ENCODE measurements around the gene INSIG1.

INSIG1 gene

GRCh38 chr7:155355176-155355575 is 57.5 kb downstream of the INSIG1 start:
- Mint-ChIP-seq H3K4me3 (no peak overlapping the region), H3K27ac (no peak overlapping the region), H3K36me3 (ENCODE audit: low read depth) (no peaks in the 10 kb centered on the region), H3K9me3 (peaks cover 6% of the 10 kb centered on the region), H3K4me1 (ENCODE audit: low read depth) (no peaks in the 10 kb centered on the region), H3K27me3 (ENCODE audit: low read depth) (peaks cover 3% of the 10 kb centered on the region)
- no peak for DNase-seq (ENCODE audit: low spot score)

- peaks cover 5% of the 10 kb centered on the region for H3K27me3 Mint-ChIP-seq (ENCODE audit: low read depth)
- no peak overlapping the region for H3K4me3 Mint-ChIP-seq
- no peak overlapping the region for H3K27ac Mint-ChIP-seq
- no peaks in the 10 kb centered on the region for H3K36me3 Mint-ChIP-seq (ENCODE audit: low read depth)
- peaks cover 6% of the 10 kb centered on the region for H3K9me3 Mint-ChIP-seq
- DNase-seq (ENCODE audit: low spot score): no peak
- no peaks in the 10 kb centered on the region for H3K4me1 Mint-ChIP-seq (ENCODE audit: low read depth)
Observed at GRCh38 chr7:155355745-155356144, 58.1 kb downstream of the INSIG1 start.

- Mint-ChIP-seq H3K4me1 (ENCODE audit: low read depth) (no peaks in the 10 kb centered on the region), H3K36me3 (ENCODE audit: low read depth) (no peaks in the 10 kb centered on the region), H3K27ac (no peak overlapping the region), H3K4me3 (no peak overlapping the region), H3K27me3 (ENCODE audit: low read depth) (peaks cover 8% of the 10 kb centered on the region), H3K9me3 (peaks cover 6% of the 10 kb centered on the region)
- no peak for DNase-seq (ENCODE audit: low spot score)
Observed at GRCh38 chr7:155356323-155357105, 58.8 kb downstream of the INSIG1 start.

GRCh38 chr7:155357573-155358041 is 59.9 kb downstream of the INSIG1 start:
- no peak overlapping the region for H3K4me3 Mint-ChIP-seq
- H3K9me3 Mint-ChIP-seq: peaks cover 6% of the 10 kb centered on the region
- no peak overlapping the region for H3K27ac Mint-ChIP-seq
- H3K36me3 Mint-ChIP-seq (ENCODE audit: low read depth): no peaks in the 10 kb centered on the region
- no peaks in the 10 kb centered on the region for H3K4me1 Mint-ChIP-seq (ENCODE audit: low read depth)
- DNase-seq (ENCODE audit: low spot score): no peak
- H3K27me3 Mint-ChIP-seq (ENCODE audit: low read depth): peaks cover 8% of the 10 kb centered on the region

GRCh38 chr7:155358066-155358947 is 60.6 kb downstream of the INSIG1 start:
- Mint-ChIP-seq H3K9me3 (peaks cover 6% of the 10 kb centered on the region), H3K4me3 (no peak overlapping the region), H3K27ac (no peak overlapping the region), H3K4me1 (ENCODE audit: low read depth) (no peaks in the 10 kb centered on the region), H3K27me3 (ENCODE audit: low read depth) (peaks cover 8% of the 10 kb centered on the region), H3K36me3 (ENCODE audit: low read depth) (no peaks in the 10 kb centered on the region)
- DNase-seq (ENCODE audit: low spot score): no peak

GRCh38 chr7:155358948-155359712 is 61.5 kb downstream of the INSIG1 start:
- no peak for DNase-seq (ENCODE audit: low spot score)
- H3K27ac Mint-ChIP-seq: no peak overlapping the region
- H3K4me1 Mint-ChIP-seq (ENCODE audit: low read depth): no peaks in the 10 kb centered on the region
- H3K27me3 Mint-ChIP-seq (ENCODE audit: low read depth): peaks cover 17% of the 10 kb centered on the region
- H3K4me3 Mint-ChIP-seq: no peak overlapping the region
- H3K9me3 Mint-ChIP-seq: peaks cover 6% of the 10 kb centered on the region
- no peaks in the 10 kb centered on the region for H3K36me3 Mint-ChIP-seq (ENCODE audit: low read depth)
